ENCODE data around the gene ERI3.

The ERI3 gene

GRCh38 chr1:44282704-44283426, 72.2 kb downstream of the ERI3 start:
- DNase-seq, result no peak

GRCh38 chr1:44281962-44282703, 72.9 kb downstream of the ERI3 start:
- no peak for DNase-seq

GRCh38 chr1:44276901-44277300, 78.2 kb downstream of the ERI3 start:
- DNase-seq, result no peak

GRCh38 chr1:44275991-44276405, 79.1 kb downstream of the ERI3 start:
- peak; percentile 5 for DNase-seq

- no peak for DNase-seq
Observed at GRCh38 chr1:44275296-44275962, 79.6 kb downstream of the ERI3 start.

GRCh38 chr1:44273560-44274350, 81.3 kb downstream of the ERI3 start:
- DNase-seq, result no peak

- DNase-seq, result no peak
Observed at GRCh38 chr1:44272992-44273391, 82.1 kb downstream of the ERI3 start.

GRCh38 chr1:44271646-44272045, 83.4 kb downstream of the ERI3 start:
- no peak for DNase-seq

GRCh38 chr1:44270686-44271628, 84.1 kb downstream of the ERI3 start:
- DNase-seq, result no peak

- DNase-seq, result no peak
Observed at GRCh38 chr1:44268054-44268453, 87.0 kb downstream of the ERI3 start.

GRCh38 chr1:44267438-44267837, 87.6 kb downstream of the ERI3 start:
- no peak for DNase-seq

GRCh38 chr1:44266400-44267344, 88.4 kb downstream of the ERI3 start:
- no peak for DNase-seq

- no peak for DNase-seq
Observed at GRCh38 chr1:44265656-44266358, 89.2 kb downstream of the ERI3 start.

GRCh38 chr1:44264451-44264771, 90.6 kb downstream of the ERI3 start:
- no peak for DNase-seq

- no peak for DNase-seq
Observed at GRCh38 chr1:44263568-44264450, 91.2 kb downstream of the ERI3 start.

- no peak for DNase-seq
Observed at GRCh38 chr1:44262816-44263567, 92.1 kb downstream of the ERI3 start.

GRCh38 chr1:44262414-44262813, 92.6 kb downstream of the ERI3 start:
- no peak for DNase-seq

GRCh38 chr1:44261962-44262361, 93.1 kb downstream of the ERI3 start:
- DNase-seq, result no peak

Data from fibroblast of skin of abdomen (primary cell).